A549 (cell line): Measurements from ENCODE around the gene CCDC88B. TPM values are rescaled to one million over a fixed set of nuclear protein-coding genes. Genes with fewer than 3 reads are reported as not detected.

Experiments used
- ATAC-seq, 2 experiments: fragments of 200-7000 bp in 1 of 2; fragments of >200 bp in 1 of 2; cut with Nextera tagmentation in 1 of 2; cut with Tn5 transposase in 1 of 2; 3 replicates each; pipeline versions ENCODE4 v1.8.0 to v1.9.1; 2018 to 2020; ENCODE audit warnings: mild to moderate bottlenecking in 1 of 2, moderate library complexity in 1 of 2
- CTCF ChIA-PET: fragments of 300-600 bp; sonication (Branson Sonifier 250); formaldehyde crosslinking; extraction: SDS; loops from one replicate; lab custom pipeline; 2021; ENCODE audit warnings: antibody characterized with exemption, inconsistent platforms; lab: Yijun Ruan, JAX
- POLR2A ChIA-PET: fragments of 350-600 bp; formaldehyde crosslinking; extraction: SDS; loops from one replicate; lab custom pipeline; 2021; ENCODE audit warnings: antibody characterized with exemption, inconsistent platforms; lab: Yijun Ruan, JAX
- DNase-seq, 2 experiments: peaks; one replicate each; pipeline versions ENCODE4 v3.0.0 to v3.0.0-alpha.2; 2011 to 2016; ENCODE audit warnings: low read depth in 1 of 2, low spot score in 1 of 2
- FAIRE-seq: peaks from 2 replicates; lab custom pipeline; 2011; peaks lifted over from hg19 to GRCh38; lab: Jason Lieb, UNC
- H3K27ac ChIP-seq, 2 experiments: fragments of >200 bp; sonication (Bioruptor Twin); formaldehyde crosslinking; 3 replicates each; pipeline ENCODE4 v1.5.1; 2016 to 2017
- H3K4me1 ChIP-seq: fragments of >200 bp; sonication (Bioruptor Twin); formaldehyde crosslinking; 3 replicates; pipeline ENCODE4 v1.6.1; 2016
- H3K4me2 ChIP-seq: fragments of >200 bp; sonication (Bioruptor Twin); formaldehyde crosslinking; 3 replicates; pipeline ENCODE4 v1.6.1; 2016
- H3K4me3 ChIP-seq: fragments of >200 bp; sonication (Bioruptor Twin); formaldehyde crosslinking; 3 replicates; pipeline ENCODE4 v1.5.1; 2016
- H3K9me3 ChIP-seq: fragments of >200 bp; sonication (Bioruptor Twin); formaldehyde crosslinking; 3 replicates; pipeline ENCODE4 v1.6.1; 2016
- BHLHE40 ChIP-seq: IDR thresholded peaks from 2 replicates; pipeline ENCODE4 v1.6.1; 2012; ENCODE audit warnings: low read depth, low read length, inconsistent platforms
- CBX8 ChIP-seq: fragments of 200-600 bp; sonication (generic); IDR thresholded peaks from 2 replicates; pipeline ENCODE4 v1.6.1; 2016
- CEBPB ChIP-seq, 2 experiments: fragments of >200 bp in 1 of 2; sonication (Bioruptor Twin) in 1 of 2; formaldehyde crosslinking in 1 of 2; IDR thresholded peaks; 2 replicates each; pipeline ENCODE4 v1.6.1; 2012 to 2016
- CHD2 ChIP-seq: fragments of 150-350 bp; IDR thresholded peaks from 2 replicates; pipeline ENCODE4 v1.6.1; 2014; ENCODE audit warnings: low read length; ENCODE audit not compliant: partially characterized antibody
- EHMT2 ChIP-seq: fragments of 200-600 bp; sonication (generic); IDR thresholded peaks from 2 replicates; pipeline ENCODE4 v1.6.1; 2016; ENCODE audit warnings: antibody characterized with exemption, low read depth, mild to moderate bottlenecking, moderate library complexity
- EP300 ChIP-seq, 2 experiments: fragments of >200 bp; sonication (Bioruptor Twin); formaldehyde crosslinking; IDR thresholded peaks; 2 replicates in 1 of 2; 3 replicates in 1 of 2; pipeline ENCODE4 v1.6.1; 2016 to 2017
- ESRRA ChIP-seq: fragments of 150-350 bp; IDR thresholded peaks from 2 replicates; pipeline ENCODE4 v1.6.1; 2014; ENCODE audit warnings: mild to moderate bottlenecking, low read length, borderline replicate concordance
- FOSB ChIP-seq: fragments of 250-450 bp; sonication (Bioruptor Pico); IDR thresholded peaks from 2 replicates; pipeline ENCODE4 v1.5.0; 2020; ENCODE audit warnings: mild to moderate bottlenecking, moderate library complexity
- FOSL2 ChIP-seq, 2 experiments: fragments of 450-650 bp in 1 of 2; fragments of >200 bp in 1 of 2; sonication (Bioruptor Twin) in 1 of 2; formaldehyde crosslinking; IDR thresholded peaks; 2 replicates each; pipeline versions ENCODE4 v1.5.0 to v1.6.1; 2016 to 2020; ENCODE audit warnings: mild to moderate bottlenecking in 1 of 2, moderate library complexity in 1 of 2
- FOXS1 ChIP-seq: fragments of 250-450 bp; sonication (Bioruptor Pico); IDR thresholded peaks from 2 replicates; pipeline ENCODE4 v1.5.0; 2020; ENCODE audit warnings: mild to moderate bottlenecking, moderate library complexity
- GATA3 ChIP-seq: IDR thresholded peaks from 2 replicates; pipeline ENCODE4 v1.6.1; 2012; ENCODE audit warnings: borderline replicate concordance
- HDAC2 ChIP-seq: fragments of 200-600 bp; sonication (generic); IDR thresholded peaks from 2 replicates; pipeline ENCODE4 v1.6.1; 2016
- HEYL ChIP-seq: fragments of 250-450 bp; sonication (Bioruptor Pico); IDR thresholded peaks from 2 replicates; pipeline ENCODE4 v1.8.0; 2021; ENCODE audit warnings: mild to moderate bottlenecking, moderate library complexity
- JUN ChIP-seq, 2 experiments: fragments of >200 bp; sonication (Bioruptor Twin); formaldehyde crosslinking; IDR thresholded peaks; 2 replicates in 1 of 2; 3 replicates in 1 of 2; pipeline ENCODE4 v1.6.1; 2016 to 2017
- KDM5A ChIP-seq: fragments of 200-600 bp; sonication (generic); IDR thresholded peaks from 2 replicates; pipeline ENCODE4 v1.6.1; 2016; ENCODE audit warnings: antibody characterized with exemption, mild to moderate bottlenecking
- MAFK ChIP-seq: fragments of 450-650 bp; IDR thresholded peaks from 2 replicates; pipeline ENCODE4 v1.6.1; 2014; ENCODE audit not compliant: partially characterized antibody
- NFE2L2 ChIP-seq: fragments of 150-350 bp; conservative IDR thresholded peaks from 2 replicates; pipeline ENCODE4 v1.6.1; 2014; ENCODE audit warnings: low read length
- POLR2A ChIP-seq: IDR thresholded peaks from 2 replicates; pipeline ENCODE4 v1.6.1; 2012; ENCODE audit warnings: mild to moderate bottlenecking, low read length
- RAD21 ChIP-seq, 2 experiments: fragments of >200 bp in 1 of 2; sonication (Bioruptor Twin) in 1 of 2; formaldehyde crosslinking in 1 of 2; IDR thresholded peaks in 1 of 2; conservative IDR thresholded peaks in 1 of 2; 2 replicates in 1 of 2; 3 replicates in 1 of 2; pipeline ENCODE4 v1.6.1; 2012 to 2018; ENCODE audit warnings: inconsistent platforms in 1 of 2
- RCOR1 ChIP-seq: fragments of 150-350 bp; IDR thresholded peaks from 2 replicates; pipeline ENCODE4 v1.6.1; 2014; ENCODE audit warnings: antibody characterized with exemption, low read length, low read depth
- RFX5 ChIP-seq: fragments of 450-650 bp; IDR thresholded peaks from 2 replicates; pipeline ENCODE4 v1.7.1; 2014; ENCODE audit warnings: antibody characterized with exemption, mild to moderate bottlenecking, moderate library complexity
- SREBF2 ChIP-seq: fragments of 450-650 bp; IDR thresholded peaks from 2 replicates; pipeline ENCODE4 v1.6.1; 2014; ENCODE audit warnings: mild to moderate bottlenecking, moderate library complexity
- TFCP2L1 ChIP-seq: fragments of 250-450 bp; sonication (Bioruptor Pico); IDR thresholded peaks from 2 replicates; pipeline ENCODE4 v1.5.0; 2021; ENCODE audit warnings: mild to moderate bottlenecking
- TP53 ChIP-seq: fragments of 250-450 bp; sonication (Bioruptor Pico); IDR thresholded peaks from 2 replicates; pipeline ENCODE4 v1.5.0; 2021; ENCODE audit warnings: mild to moderate bottlenecking, moderate library complexity
- ZSCAN20 ChIP-seq: fragments of 250-450 bp; sonication (Bioruptor Pico); IDR thresholded peaks from 2 replicates; pipeline ENCODE4 v1.8.0; 2022; ENCODE audit warnings: mild to moderate bottlenecking, moderate library complexity
- WGBS: methylation state at CpG from one replicate; pipeline ENCODE4 v1.1.6; 2017; ENCODE audit errors: missing lambda C conversion rate; 5-methylcytosine and 5-hydroxymethylcytosine counted together
- polyA plus RNA-seq, 4 experiments: library from polyadenylated mRNA; depleted of rRNA in 3 of 4; stranded (reverse); fragments of >200 nt; fragmentation: RNase III in 1 of 4; extraction: RNeasy Plus Mini Kit Qiagen cat#74134 plus additional on column Dnase treatment in 1 of 4; gene quantifications; 2 replicates in 3 of 4; 3 replicates in 1 of 4; pipeline ENCODE4 v1.2.3, GENCODE V29; 2011 to 2017
- TF ChIP-seq, protein P1 (sequence below): fragments of 200-600 bp; sonication (generic); IDR thresholded peaks from 2 replicates; pipeline ENCODE4 v1.6.1; 2016; ENCODE audit warnings: antibody characterized with exemption, mild to moderate bottlenecking, moderate library complexity
- TF ChIP-seq, protein P2 (sequence below): fragments of 450-650 bp; IDR thresholded peaks from 2 replicates; pipeline ENCODE4 v1.6.1; 2014; ENCODE audit warnings: antibody characterized with exemption
- TF ChIP-seq, protein P3 (sequence below): fragments of >200 bp; sonication (Bioruptor Twin); formaldehyde crosslinking; IDR thresholded peaks from 3 replicates; pipeline ENCODE4 v1.6.1; 2016
- TF ChIP-seq, protein P4 (sequence below): IDR thresholded peaks from 2 replicates; pipeline ENCODE4 v1.6.1; 2012

CCDC88B gene
- polyA plus RNA-seq, 2 of the 4 experiments (the other 2 are of a cell fraction): 4.8 to 8.8 TPM

DNA sequence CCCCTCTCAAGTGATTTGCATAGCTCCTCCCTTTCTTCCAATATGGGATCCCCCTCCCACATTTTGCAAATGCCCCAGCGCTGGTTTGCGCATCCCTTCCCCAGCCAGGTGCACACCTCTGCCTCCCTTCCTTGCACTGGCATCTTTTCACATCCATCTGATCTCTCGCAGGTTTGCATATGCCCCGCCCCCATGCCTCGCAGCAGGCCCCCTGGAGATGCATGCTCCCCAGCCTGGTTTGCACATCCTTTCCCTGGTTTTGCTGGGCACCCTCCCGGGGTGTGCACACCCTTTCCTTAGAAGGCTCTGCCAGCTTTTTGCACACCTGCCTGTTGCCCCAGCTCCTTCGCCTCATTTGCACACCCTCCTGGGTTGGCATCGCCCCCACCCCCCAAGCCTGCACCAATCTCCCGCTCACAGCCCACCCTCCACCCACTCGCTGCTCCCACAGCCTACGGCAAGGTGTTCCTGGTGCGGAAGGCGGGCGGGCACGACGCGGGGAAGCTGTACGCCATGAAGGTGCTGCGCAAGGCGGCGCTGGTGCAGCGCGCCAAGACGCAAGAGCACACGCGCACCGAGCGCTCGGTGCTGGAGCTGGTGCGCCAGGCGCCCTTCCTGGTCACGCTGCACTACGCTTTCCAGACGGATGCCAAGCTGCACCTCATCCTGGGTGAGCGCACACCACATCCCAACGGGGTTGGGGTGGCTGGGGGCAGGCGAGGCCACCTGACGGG is 19.9 kb downstream of the CCDC88B start:
- FAIRE-seq (no peak), ATAC-seq (no peak), DNase-seq (no peak)
- CTCF ChIA-PET: interaction anchor here (0.6 to 33.9 kb wide), 10 partner anchors 11 to 329 kb away, joined by 3 to 996 read pairs (median 3); partner anchors contain the start of genes CATSPERZ, ESRRA, PRDX5 and TRMT112
- peak overlapping the region; percentile 87 for H3K4me2 ChIP-seq
- TF ChIP-seq NFE2L2 (no peak), TP53 (CRISPR knock-in tag) (no peak), EP300 (IDR thresholded peaks at IDR 0.05) (no peak), MAFK (no peak), HDAC2 (no peak), RFX5 (no peak), GATA3 (no peak), CEBPB (IDR thresholded peaks at IDR 0.05) (no peak), HEYL (CRISPR knock-in tag) (no peak), KDM5A (no peak), FOSL2 (IDR thresholded peaks at IDR 0.05) (no peak), FOSL2 (CRISPR knock-in tag; IDR thresholded peaks at IDR 0.05) (no peak), TFCP2L1 (CRISPR knock-in tag) (no peak), SREBF2 (no peak)
- TF ChIP-seq, protein P1, sequence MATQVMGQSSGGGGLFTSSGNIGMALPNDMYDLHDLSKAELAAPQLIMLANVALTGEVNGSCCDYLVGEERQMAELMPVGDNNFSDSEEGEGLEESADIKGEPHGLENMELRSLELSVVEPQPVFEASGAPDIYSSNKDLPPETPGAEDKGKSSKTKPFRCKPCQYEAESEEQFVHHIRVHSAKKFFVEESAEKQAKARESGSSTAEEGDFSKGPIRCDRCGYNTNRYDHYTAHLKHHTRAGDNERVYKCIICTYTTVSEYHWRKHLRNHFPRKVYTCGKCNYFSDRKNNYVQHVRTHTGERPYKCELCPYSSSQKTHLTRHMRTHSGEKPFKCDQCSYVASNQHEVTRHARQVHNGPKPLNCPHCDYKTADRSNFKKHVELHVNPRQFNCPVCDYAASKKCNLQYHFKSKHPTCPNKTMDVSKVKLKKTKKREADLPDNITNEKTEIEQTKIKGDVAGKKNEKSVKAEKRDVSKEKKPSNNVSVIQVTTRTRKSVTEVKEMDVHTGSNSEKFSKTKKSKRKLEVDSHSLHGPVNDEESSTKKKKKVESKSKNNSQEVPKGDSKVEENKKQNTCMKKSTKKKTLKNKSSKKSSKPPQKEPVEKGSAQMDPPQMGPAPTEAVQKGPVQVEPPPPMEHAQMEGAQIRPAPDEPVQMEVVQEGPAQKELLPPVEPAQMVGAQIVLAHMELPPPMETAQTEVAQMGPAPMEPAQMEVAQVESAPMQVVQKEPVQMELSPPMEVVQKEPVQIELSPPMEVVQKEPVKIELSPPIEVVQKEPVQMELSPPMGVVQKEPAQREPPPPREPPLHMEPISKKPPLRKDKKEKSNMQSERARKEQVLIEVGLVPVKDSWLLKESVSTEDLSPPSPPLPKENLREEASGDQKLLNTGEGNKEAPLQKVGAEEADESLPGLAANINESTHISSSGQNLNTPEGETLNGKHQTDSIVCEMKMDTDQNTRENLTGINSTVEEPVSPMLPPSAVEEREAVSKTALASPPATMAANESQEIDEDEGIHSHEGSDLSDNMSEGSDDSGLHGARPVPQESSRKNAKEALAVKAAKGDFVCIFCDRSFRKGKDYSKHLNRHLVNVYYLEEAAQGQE: no peak
- TF ChIP-seq, protein P2, sequence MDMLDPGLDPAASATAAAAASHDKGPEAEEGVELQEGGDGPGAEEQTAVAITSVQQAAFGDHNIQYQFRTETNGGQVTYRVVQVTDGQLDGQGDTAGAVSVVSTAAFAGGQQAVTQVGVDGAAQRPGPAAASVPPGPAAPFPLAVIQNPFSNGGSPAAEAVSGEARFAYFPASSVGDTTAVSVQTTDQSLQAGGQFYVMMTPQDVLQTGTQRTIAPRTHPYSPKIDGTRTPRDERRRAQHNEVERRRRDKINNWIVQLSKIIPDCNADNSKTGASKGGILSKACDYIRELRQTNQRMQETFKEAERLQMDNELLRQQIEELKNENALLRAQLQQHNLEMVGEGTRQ: no peak
- TF ChIP-seq, protein P3, sequence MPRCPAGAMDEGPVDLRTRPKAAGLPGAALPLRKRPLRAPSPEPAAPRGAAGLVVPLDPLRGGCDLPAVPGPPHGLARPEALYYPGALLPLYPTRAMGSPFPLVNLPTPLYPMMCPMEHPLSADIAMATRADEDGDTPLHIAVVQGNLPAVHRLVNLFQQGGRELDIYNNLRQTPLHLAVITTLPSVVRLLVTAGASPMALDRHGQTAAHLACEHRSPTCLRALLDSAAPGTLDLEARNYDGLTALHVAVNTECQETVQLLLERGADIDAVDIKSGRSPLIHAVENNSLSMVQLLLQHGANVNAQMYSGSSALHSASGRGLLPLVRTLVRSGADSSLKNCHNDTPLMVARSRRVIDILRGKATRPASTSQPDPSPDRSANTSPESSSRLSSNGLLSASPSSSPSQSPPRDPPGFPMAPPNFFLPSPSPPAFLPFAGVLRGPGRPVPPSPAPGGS: no peak
- WGBS: 81% methylated on average over 31 of the region's 38 CpGs
- H3K4me1 ChIP-seq: peaks cover 43% of the 10 kb centered on the region
- peak overlapping the region; percentile 73 for H3K4me3 ChIP-seq
- no peaks in the 10 kb centered on the region for H3K9me3 ChIP-seq
- H3K27ac ChIP-seq: peak overlapping the region; percentile 86 to 98
- POLR2A ChIA-PET: interaction anchor here (0.7 to 0.9 kb wide), 2 partner anchors 28 to 42 kb away, joined by 3 to 5 read pairs; partner anchors contain the start of genes PRDX5 and TRMT112

DNA sequence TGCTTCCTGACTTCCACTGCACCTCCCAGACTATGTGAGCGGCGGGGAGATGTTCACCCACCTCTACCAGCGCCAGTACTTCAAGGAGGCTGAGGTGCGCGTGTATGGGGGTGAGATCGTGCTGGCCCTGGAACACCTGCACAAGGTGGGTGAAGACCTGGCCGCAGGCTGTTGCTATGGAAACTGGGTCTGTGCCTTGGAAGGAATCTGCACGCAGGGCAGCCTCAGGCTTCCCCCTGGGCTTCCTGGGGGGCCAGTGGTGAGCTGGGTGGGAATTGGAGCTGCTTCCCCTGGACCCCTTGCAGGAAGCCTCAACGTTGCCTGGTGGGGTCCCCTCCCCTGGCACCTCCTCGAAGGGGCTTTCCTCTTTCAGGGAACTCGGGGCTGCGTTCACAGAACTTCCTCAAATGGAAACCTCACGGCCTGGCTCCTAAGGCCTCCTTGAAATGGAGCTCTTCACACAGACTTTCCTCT is 20.5 kb downstream of the CCDC88B start:
- H3K4me3 ChIP-seq: no peak overlapping the region
- CTCF ChIA-PET: interaction anchor here (0.6 to 33.9 kb wide), 10 partner anchors 10 to 328 kb away, joined by 3 to 996 read pairs (median 3); partner anchors contain the start of genes CATSPERZ, ESRRA, PRDX5 and TRMT112
- 93% methylated on average over 13 of the region's 13 CpGs for WGBS
- FAIRE-seq (no peak), ATAC-seq (no peak), DNase-seq (no peak)
- peak overlapping the region; percentile 87 for H3K4me2 ChIP-seq
- H3K4me1 ChIP-seq: peaks cover 39% of the 10 kb centered on the region
- H3K9me3 ChIP-seq: no peaks in the 10 kb centered on the region
- no peak overlapping the region for H3K27ac ChIP-seq
- POLR2A ChIA-PET: interaction anchor here (0.9 kb wide), 1 partner anchor 29 kb away, joined by 3 read pairs; no protein-coding TSS in a partner anchor
- TF ChIP-seq FOXS1 (CRISPR knock-in tag) (no peak), RFX5 (no peak), ESRRA (no peak), TP53 (CRISPR knock-in tag) (no peak), RCOR1 (no peak), FOSL2 (IDR thresholded peaks at IDR 0.05) (no peak), FOSL2 (CRISPR knock-in tag; IDR thresholded peaks at IDR 0.05) (no peak), CEBPB (IDR thresholded peaks at IDR 0.05) (no peak), RAD21 (conservative IDR thresholded peaks at IDR 0.05 in 1 of 2, IDR thresholded peaks at IDR 0.05 in 1 of 2) (no peak), FOSB (CRISPR knock-in tag) (no peak), JUN (IDR thresholded peaks at IDR 0.05) (no peak), ZSCAN20 (no peak), KDM5A (no peak), CBX8 (no peak), BHLHE40 (no peak), POLR2A (no peak), EHMT2 (no peak), CHD2 (no peak)
- TF ChIP-seq, protein P4, sequence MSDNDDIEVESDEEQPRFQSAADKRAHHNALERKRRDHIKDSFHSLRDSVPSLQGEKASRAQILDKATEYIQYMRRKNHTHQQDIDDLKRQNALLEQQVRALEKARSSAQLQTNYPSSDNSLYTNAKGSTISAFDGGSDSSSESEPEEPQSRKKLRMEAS: no peak
